Loucy (cell line): ENCODE data around the gene TNP1.

Source experiments
- EZH2phosphoT487 ChIP-seq: fragments of 200-600 bp; IDR thresholded peaks from 2 replicates; pipeline ENCODE4 v1.6.1; 2018; ENCODE audit warnings: antibody characterized with exemption, mild to moderate bottlenecking, moderate library complexity, borderline replicate concordance
- TF ChIP-seq, protein P1 (sequence below): fragments of 200-600 bp; sonication (generic); conservative IDR thresholded peaks from 2 replicates; pipeline ENCODE4 v1.5.1; 2014; ENCODE audit warnings: mild to moderate bottlenecking, antibody characterized with exemption, low read length

DNA sequence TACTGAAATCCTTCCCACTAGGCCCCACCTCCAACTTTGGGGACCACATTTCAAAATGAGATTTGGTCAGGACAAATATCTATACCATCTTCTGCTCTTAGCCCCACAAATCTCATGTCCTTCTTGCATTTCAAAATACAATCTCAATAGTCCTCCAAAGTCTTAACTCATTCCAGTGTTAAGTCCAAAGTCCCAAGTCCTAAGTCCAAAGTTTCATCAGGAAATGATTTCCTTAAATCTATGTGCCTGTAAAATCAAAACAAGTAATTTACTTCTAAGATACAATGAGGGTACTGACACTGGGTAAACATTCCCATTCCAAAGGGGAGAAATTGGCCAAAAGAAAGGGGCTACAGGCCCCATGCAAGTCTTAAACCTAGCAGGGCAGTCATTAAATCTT is 40.5 kb upstream of the TNP1 start:
- TF ChIP-seq EZH2phosphoT487: no peak
- TF ChIP-seq, protein P1, sequence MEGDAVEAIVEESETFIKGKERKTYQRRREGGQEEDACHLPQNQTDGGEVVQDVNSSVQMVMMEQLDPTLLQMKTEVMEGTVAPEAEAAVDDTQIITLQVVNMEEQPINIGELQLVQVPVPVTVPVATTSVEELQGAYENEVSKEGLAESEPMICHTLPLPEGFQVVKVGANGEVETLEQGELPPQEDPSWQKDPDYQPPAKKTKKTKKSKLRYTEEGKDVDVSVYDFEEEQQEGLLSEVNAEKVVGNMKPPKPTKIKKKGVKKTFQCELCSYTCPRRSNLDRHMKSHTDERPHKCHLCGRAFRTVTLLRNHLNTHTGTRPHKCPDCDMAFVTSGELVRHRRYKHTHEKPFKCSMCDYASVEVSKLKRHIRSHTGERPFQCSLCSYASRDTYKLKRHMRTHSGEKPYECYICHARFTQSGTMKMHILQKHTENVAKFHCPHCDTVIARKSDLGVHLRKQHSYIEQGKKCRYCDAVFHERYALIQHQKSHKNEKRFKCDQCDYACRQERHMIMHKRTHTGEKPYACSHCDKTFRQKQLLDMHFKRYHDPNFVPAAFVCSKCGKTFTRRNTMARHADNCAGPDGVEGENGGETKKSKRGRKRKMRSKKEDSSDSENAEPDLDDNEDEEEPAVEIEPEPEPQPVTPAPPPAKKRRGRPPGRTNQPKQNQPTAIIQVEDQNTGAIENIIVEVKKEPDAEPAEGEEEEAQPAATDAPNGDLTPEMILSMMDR: no peak
